HG03342 (cell line): ENCODE data around the gene DNAH1.

Experiments
- ATAC-seq: cut with Tn5 transposase; IDR thresholded peaks from one replicate; pipeline ENCODE4 v1.9.1; 2021; ENCODE audit warnings: mild to moderate bottlenecking, moderate library complexity; ENCODE audit not compliant: unreplicated experiment

Gene DNAH1

DNA sequence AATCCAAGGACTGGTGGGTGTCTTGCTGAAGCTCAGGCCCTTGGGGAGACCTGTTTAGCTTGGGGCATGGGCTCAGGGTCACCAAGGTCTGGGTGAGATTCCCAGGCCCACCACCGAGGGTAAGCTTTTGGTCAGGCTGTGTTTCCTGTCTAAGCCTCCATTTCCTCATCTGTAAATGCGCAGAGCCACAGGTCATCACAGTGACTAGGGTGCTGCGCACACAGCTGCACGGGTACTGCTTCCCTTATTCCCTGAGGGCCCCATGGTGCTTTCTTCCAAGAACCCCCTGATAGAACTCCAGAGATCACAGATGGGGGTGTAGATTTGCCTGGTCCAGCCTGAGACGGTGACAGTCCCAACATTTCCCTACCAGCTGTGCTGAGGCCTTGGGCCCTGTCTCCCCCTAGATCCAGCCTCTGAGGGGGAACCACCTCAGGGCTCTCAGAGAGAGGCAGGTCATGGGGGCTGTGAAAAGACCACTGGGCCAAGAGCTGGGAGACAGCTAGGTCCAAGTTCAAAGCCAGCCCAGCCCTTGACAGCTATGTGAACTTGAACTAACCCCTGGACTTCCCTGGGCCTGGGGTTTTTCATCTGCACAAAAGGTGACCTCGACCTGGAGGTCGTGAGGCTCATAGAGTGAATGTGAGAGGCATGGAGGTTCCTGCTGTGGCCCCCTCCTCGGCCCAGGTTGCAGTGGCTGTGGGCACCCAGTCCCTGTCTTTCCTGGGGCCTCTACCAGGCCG, 68.1 kb downstream of the DNAH1 start:
- ATAC-seq, result no peak

- ATAC-seq, result no peak
Measured at GRCh38 chr3:52385157-52385556, 69.0 kb downstream of the DNAH1 start.

GRCh38 chr3:52387481-52387880, 71.4 kb downstream of the DNAH1 start:
- no peak for ATAC-seq

GRCh38 chr3:52388348-52388821, 72.3 kb downstream of the DNAH1 start:
- ATAC-seq, result no peak

- ATAC-seq, result no peak
Measured at GRCh38 chr3:52388933-52389332, 72.8 kb downstream of the DNAH1 start.

DNA sequence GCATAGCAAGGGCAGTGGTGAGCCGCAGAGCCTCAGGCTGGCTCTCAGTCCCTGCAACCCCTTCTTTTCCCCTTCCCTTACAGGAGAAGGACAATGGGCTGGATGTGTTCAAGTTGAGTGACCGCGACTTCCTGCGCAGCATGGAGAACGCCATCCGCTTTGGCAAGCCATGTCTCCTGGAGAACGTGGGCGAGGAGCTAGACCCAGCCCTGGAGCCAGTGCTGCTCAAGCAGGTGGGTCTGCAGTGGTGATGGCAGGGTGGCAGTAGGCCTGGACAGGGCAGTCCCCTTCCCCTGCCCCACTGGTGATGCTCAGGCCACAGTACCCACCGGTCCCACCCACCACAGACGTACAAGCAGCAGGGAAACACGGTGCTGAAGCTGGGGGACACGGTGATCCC, 75.0 kb downstream of the DNAH1 start:
- no peak for ATAC-seq

GRCh38 chr3:52392216-52392930, 76.3 kb downstream of the DNAH1 start:
- no peak for ATAC-seq

- no peak for ATAC-seq
Measured at GRCh38 chr3:52393131-52393807, 77.2 kb downstream of the DNAH1 start.

DNA sequence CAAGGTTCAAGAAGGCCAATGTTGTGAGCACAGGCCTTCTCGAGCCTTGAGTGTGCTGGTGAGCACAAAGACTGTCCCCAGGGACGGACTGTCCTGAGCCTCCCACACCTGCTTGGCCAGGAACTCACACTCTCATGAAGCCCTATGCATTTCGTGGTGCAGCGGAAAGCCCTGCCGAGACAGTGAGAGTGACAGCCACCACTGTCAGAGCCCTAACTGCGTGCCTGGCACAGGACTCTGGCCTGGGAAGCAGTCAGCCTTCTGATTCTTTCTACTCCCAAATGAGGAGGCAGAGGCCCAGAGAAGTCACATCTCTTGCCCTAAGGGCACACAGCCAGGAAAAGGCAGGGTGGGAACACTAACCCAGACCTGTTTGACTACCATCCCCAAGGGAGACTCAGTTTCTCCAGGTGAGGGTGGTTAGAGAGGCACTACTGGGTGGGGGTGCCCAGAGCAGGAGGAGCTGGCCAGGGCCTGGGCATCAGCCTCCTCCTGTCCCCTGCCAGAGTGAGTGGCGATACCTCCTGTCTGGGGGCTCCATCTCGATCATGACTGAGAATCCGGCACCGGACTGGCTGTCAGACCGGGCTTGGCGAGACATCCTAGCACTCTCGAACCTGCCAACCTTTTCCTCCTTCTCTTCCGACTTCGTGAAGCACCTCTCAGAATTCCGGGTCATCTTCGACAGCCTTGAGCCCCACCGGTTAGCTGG, 78.0 kb downstream of the DNAH1 start:
- ATAC-seq, result no peak

- no peak for ATAC-seq
Measured at GRCh38 chr3:52394751-52395502, 78.8 kb downstream of the DNAH1 start.

GRCh38 chr3:52395503-52395865, 79.4 kb downstream of the DNAH1 start:
- ATAC-seq, result no peak

DNA sequence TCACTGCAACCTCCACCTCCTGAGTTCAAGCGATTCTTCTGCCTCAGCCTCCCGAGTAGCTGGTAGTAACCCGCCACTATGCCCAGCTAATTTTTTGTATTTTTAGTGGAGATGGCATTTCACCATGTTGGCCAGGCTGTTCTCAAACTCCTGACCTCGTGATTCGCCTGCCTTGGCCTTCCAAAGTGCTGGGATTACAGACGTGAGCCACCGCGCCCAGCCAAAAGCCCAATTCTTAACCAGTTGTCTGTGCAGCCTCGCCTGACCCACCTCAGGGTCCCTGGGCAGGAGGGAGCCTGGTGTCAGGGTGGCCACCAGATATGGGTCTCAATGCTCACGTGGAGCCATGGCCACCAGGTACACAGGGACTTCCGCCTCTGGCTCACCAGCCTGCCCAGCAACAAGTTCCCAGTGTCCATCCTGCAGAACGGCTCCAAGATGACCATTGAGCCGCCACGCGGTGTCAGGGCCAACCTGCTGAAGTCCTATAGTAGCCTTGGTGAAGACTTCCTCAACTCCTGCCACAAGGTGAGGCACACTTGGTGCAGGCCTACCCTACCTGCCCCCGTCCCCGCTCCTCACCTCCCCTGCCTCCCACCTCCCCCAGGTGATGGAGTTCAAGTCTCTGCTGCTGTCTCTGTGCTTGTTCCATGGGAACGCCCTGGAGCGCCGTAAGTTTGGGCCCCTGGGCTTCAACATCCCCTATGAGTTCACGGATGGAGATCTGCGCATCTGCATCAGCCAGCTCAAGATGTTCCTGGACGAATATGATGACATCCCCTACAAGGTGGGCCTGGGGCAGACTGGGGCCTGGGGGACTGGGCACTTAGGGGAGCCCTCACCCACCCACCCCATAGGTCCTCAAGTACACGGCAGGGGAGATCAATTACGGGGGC, 80.1 kb downstream of the DNAH1 start:
- ATAC-seq, result no peak

GRCh38 chr3:52396907-52397591, 80.9 kb downstream of the DNAH1 start:
- no peak for ATAC-seq

DNA sequence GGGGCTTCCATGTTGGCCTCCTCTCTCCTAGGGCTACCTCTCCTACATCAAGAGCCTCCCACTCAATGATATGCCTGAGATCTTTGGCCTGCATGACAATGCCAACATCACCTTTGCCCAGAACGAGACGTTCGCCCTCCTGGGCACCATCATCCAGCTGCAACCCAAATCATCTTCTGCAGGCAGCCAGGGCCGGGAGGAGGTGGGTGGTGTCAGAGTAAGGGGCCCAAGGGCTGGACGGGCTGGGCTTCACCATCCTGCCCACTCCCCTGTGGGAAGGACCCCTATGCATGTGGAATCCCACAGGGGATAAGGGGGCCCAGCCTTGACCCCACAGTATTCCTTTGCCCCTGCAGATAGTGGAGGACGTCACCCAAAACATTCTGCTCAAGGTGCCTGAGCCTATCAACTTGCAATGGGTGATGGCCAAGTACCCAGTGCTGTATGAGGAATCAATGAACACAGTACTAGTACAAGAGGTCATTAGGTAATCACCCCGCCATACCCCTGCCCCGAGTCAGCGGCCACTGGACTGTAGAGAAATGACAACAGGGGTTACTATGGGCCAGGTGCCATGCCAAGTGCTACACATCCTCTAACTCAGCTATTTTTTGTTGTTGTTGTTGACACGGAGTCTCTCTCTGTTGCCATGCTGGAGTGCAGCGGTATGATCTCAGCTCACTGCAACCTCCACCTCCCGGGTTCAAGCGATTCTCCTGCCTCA, 81.7 kb downstream of the DNAH1 start:
- ATAC-seq, result no peak

GRCh38 chr3:52398670-52399081, 82.6 kb downstream of the DNAH1 start:
- ATAC-seq, result no peak

GRCh38 chr3:52399131-52399530, 83.0 kb downstream of the DNAH1 start:
- no peak for ATAC-seq

- no peak for ATAC-seq
Measured at GRCh38 chr3:52399593-52399992, 83.5 kb downstream of the DNAH1 start.

DNA sequence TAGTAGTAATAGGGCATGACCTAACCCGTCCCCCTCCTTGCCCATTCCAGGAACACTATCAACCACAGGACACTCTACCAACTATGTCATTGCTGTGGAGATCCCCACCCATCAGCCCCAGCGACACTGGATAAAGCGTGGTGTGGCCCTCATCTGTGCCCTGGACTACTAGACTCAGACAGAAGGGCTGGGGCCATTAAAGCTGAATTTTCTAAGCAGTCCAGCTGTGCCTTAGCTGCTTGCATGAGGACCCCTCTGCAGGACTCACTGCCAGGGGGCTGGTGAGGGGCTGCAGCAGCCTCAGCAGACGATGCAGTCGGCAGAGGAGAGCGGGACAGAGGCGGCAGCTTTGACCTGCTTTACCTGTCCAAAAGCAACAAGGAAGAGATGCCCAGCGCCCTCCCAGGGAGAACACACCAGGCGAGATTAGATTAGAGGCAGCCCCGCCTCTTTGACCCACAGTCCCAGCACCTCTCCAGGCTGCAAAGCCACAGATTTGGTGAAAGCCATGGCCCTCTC, 84.2 kb downstream of the DNAH1 start:
- no peak for ATAC-seq
